ENCODE measurements around the gene SLC19A1. TPM values are rescaled to one million over a fixed set of nuclear protein-coding genes. Genes with fewer than 3 reads are reported as not detected.

SLC19A1 gene
- total RNA-seq, 1 experiment from 2014 or later, result 25.4 TPM

- Mint-ChIP-seq H3K27ac (ENCODE audit: low read depth, unreplicated experiment) (no peak overlapping the region), H3K4me3 (ENCODE audit: unreplicated experiment) (no peak overlapping the region), H3K36me3 (ENCODE audit: insufficient read depth, unreplicated experiment) (no peaks in the 10 kb centered on the region), H3K9me3 (ENCODE audit: unreplicated experiment) (peaks cover 32% of the 10 kb centered on the region), H3K27me3 (ENCODE audit: insufficient read depth, unreplicated experiment) (peaks cover 11% of the 10 kb centered on the region), H3K4me1 (ENCODE audit: insufficient read depth, unreplicated experiment) (no peaks in the 10 kb centered on the region)
- POLR2A ChIA-PET, result no interaction called here
- no peak for TF ChIP-seq CTCF (IDR thresholded peaks at IDR 0.05; ENCODE audit: unreplicated experiment)
- CTCF ChIA-PET, result interaction anchor here (1.3 kb wide), 1 partner anchor 11 kb away, joined by 4 read pairs; no protein-coding TSS in a partner anchor
- BruUV-seq (replicated peaks), result no TSS peak
- no peak for DNase-seq (ENCODE audit: unreplicated experiment)
- intact Hi-C loops (cut with micrococcal nuclease), result no loop called here
Observed at GRCh38 chr21:45584786-45585185, 42.5 kb upstream of the SLC19A1 start.

- no TSS peak for BruUV-seq (replicated peaks)
- intact Hi-C loops (cut with micrococcal nuclease), result no loop called here
- ChIA-PET POLR2A (no interaction called here), CTCF (interaction anchor here (0.5 to 1.3 kb wide), 2 partner anchors 11 to 237 kb away, joined by 3 to 4 read pairs; no protein-coding TSS in a partner anchor)
- Mint-ChIP-seq H3K36me3 (ENCODE audit: insufficient read depth, unreplicated experiment) (no peaks in the 10 kb centered on the region), H3K4me1 (ENCODE audit: insufficient read depth, unreplicated experiment) (no peaks in the 10 kb centered on the region), H3K9me3 (ENCODE audit: unreplicated experiment) (peaks cover 28% of the 10 kb centered on the region), H3K27ac (ENCODE audit: low read depth, unreplicated experiment) (no peak overlapping the region), H3K27me3 (ENCODE audit: insufficient read depth, unreplicated experiment) (peaks cover 7% of the 10 kb centered on the region), H3K4me3 (ENCODE audit: unreplicated experiment) (no peak overlapping the region)
- DNase-seq (ENCODE audit: unreplicated experiment), result no peak
- no peak for TF ChIP-seq CTCF (IDR thresholded peaks at IDR 0.05; ENCODE audit: unreplicated experiment)
Observed at GRCh38 chr21:45583831-45584509, 41.7 kb upstream of the SLC19A1 start.

GRCh38 chr21:45582128-45582527 is 39.9 kb upstream of the SLC19A1 start:
- H3K4me1 Mint-ChIP-seq (ENCODE audit: insufficient read depth, unreplicated experiment), result no peaks in the 10 kb centered on the region
- DNase-seq (ENCODE audit: unreplicated experiment), result no peak
- no TSS peak for BruUV-seq (replicated peaks)
- CTCF ChIA-PET, result no interaction called here
- no peak overlapping the region for H3K4me3 Mint-ChIP-seq (ENCODE audit: unreplicated experiment)
- POLR2A ChIA-PET, result no interaction called here
- TF ChIP-seq CTCF (IDR thresholded peaks at IDR 0.05; ENCODE audit: unreplicated experiment), result no peak
- peaks cover 12% of the 10 kb centered on the region for H3K9me3 Mint-ChIP-seq (ENCODE audit: unreplicated experiment)
- no peaks in the 10 kb centered on the region for H3K27me3 Mint-ChIP-seq (ENCODE audit: insufficient read depth, unreplicated experiment)
- no peaks in the 10 kb centered on the region for H3K36me3 Mint-ChIP-seq (ENCODE audit: insufficient read depth, unreplicated experiment)
- intact Hi-C loops (cut with micrococcal nuclease), result no loop called here
- no peak overlapping the region for H3K27ac Mint-ChIP-seq (ENCODE audit: low read depth, unreplicated experiment)

- Mint-ChIP-seq H3K4me3 (ENCODE audit: unreplicated experiment) (no peak overlapping the region), H3K27ac (ENCODE audit: low read depth, unreplicated experiment) (no peak overlapping the region), H3K27me3 (ENCODE audit: insufficient read depth, unreplicated experiment) (peaks cover 6% of the 10 kb centered on the region), H3K36me3 (ENCODE audit: insufficient read depth, unreplicated experiment) (no peaks in the 10 kb centered on the region), H3K9me3 (ENCODE audit: unreplicated experiment) (peaks cover 4% of the 10 kb centered on the region), H3K4me1 (ENCODE audit: insufficient read depth, unreplicated experiment) (no peaks in the 10 kb centered on the region)
- intact Hi-C loops (cut with micrococcal nuclease), result no loop called here
- ChIA-PET POLR2A (interaction anchor here (0.5 kb wide), 1 partner anchor 23 kb away, joined by 3 read pairs; no protein-coding TSS in a partner anchor), CTCF (no interaction called here)
- no TSS peak for BruUV-seq (replicated peaks)
- no peak for DNase-seq (ENCODE audit: unreplicated experiment)
- no peak for TF ChIP-seq CTCF (IDR thresholded peaks at IDR 0.05; ENCODE audit: unreplicated experiment)
Observed at GRCh38 chr21:45581322-45581712, 39.1 kb upstream of the SLC19A1 start.
